NB4 (cell line): Measurements from ENCODE around the gene ARHGDIB.

Source experiments
- DNase-seq: peaks from one replicate; pipeline ENCODE4 v3.0.0; 2010; ENCODE audit warnings: low read depth
- H3K4me3 ChIP-seq: one replicate; pipeline ENCODE4 v1.5.1; 2011; ENCODE audit warnings: mild to moderate bottlenecking, low read depth, low read length, moderate library complexity
- MAX ChIP-seq: IDR thresholded peaks from 2 replicates; pipeline ENCODE4 v1.6.1; 2011; ENCODE audit warnings: low read depth, low read length
- MYC ChIP-seq: IDR thresholded peaks from 2 replicates; pipeline ENCODE4 v1.6.1; 2011; ENCODE audit warnings: low read depth, low read length
- POLR2A ChIP-seq: IDR thresholded peaks from 2 replicates; pipeline ENCODE4 v1.6.1; 2011; ENCODE audit warnings: mild to moderate bottlenecking; ENCODE audit not compliant: insufficient read length; ENCODE audit errors: extremely low read depth
- TF ChIP-seq, protein P1 (sequence below): IDR thresholded peaks from one replicate; pipeline ENCODE4 v1.5.1; 2012; ENCODE audit warnings: low read depth, low read length

The ARHGDIB gene

GRCh38 chr12:14982991-14983390, 21.6 kb upstream of the ARHGDIB start:
- peak; percentile 49 for DNase-seq
- no peak overlapping the region for H3K4me3 ChIP-seq
- TF ChIP-seq MAX (no peak), POLR2A (no peak), MYC (no peak)
- TF ChIP-seq, protein P1, sequence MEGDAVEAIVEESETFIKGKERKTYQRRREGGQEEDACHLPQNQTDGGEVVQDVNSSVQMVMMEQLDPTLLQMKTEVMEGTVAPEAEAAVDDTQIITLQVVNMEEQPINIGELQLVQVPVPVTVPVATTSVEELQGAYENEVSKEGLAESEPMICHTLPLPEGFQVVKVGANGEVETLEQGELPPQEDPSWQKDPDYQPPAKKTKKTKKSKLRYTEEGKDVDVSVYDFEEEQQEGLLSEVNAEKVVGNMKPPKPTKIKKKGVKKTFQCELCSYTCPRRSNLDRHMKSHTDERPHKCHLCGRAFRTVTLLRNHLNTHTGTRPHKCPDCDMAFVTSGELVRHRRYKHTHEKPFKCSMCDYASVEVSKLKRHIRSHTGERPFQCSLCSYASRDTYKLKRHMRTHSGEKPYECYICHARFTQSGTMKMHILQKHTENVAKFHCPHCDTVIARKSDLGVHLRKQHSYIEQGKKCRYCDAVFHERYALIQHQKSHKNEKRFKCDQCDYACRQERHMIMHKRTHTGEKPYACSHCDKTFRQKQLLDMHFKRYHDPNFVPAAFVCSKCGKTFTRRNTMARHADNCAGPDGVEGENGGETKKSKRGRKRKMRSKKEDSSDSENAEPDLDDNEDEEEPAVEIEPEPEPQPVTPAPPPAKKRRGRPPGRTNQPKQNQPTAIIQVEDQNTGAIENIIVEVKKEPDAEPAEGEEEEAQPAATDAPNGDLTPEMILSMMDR: no peak

GRCh38 chr12:14982562-14982961, 21.2 kb upstream of the ARHGDIB start:
- DNase-seq: peak; percentile 88
- TF ChIP-seq MAX: peak; percentile 28; the same call in 1 of the 2 replicates
- TF ChIP-seq MYC: peak; percentile 59
- TF ChIP-seq, protein P1: no peak
- no peak overlapping the region for H3K4me3 ChIP-seq

DNA sequence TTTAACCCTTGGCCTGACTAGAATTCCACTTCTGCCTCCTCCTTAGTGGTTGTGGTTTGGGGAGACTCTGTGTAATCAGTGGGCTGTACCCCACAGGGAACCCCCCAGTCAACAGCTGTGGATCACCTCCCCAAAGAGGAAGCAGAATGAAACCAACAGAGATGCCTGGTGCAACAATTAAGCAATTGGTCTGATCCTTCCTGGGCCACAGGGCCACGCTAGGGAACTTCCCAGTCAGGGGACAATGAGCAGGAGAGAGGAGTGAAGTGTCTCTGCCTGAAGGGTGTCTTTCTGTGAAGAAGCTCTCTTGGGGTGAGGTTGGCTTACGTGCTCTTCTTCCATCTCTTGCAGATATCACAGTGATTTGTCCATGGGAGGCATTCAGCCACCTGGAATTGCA, 19.6 kb upstream of the ARHGDIB start:
- H3K4me3 ChIP-seq: peak overlapping the region; percentile 63
- no peak for TF ChIP-seq MAX
- TF ChIP-seq, protein P1: no peak
- no peak for TF ChIP-seq POLR2A
- TF ChIP-seq MYC: no peak; the same call in 1 of the 2 replicates
- peak; percentile 90 for DNase-seq

GRCh38 chr12:14979468-14979867, 18.1 kb upstream of the ARHGDIB start:
- TF ChIP-seq, protein P1: no peak
- no peak for TF ChIP-seq MAX
- TF ChIP-seq POLR2A: no peak
- H3K4me3 ChIP-seq: no peak overlapping the region
- DNase-seq: no peak

DNA sequence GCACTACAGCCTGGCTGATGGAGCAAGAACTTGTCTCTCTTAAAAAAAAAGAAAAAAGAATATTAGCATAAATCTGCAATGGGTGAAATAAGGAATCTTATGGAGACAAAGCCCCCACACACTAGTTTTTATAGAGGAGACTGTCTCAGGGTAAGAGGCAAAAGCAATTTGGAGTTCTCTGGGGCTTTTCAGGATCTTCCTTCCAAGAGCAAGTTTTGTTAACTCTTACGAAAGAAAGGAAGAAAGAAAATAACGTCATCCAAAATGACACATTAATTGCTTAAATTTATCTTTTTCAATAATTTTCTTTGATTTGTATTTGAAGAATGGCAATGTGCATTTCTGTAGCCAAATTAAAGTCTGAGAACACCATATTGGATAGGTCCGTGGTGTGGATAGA, 15.3 kb upstream of the ARHGDIB start:
- DNase-seq: no peak
- no peak overlapping the region for H3K4me3 ChIP-seq
- TF ChIP-seq MYC (no peak), POLR2A (no peak), MAX (no peak)
- TF ChIP-seq, protein P1: no peak

- H3K4me3 ChIP-seq: no peak overlapping the region
- no peak for TF ChIP-seq MAX
- TF ChIP-seq, protein P1: no peak
- no peak for TF ChIP-seq MYC
- no peak for TF ChIP-seq POLR2A
- no peak for DNase-seq
Observed at GRCh38 chr12:14975457-14975856, 14.1 kb upstream of the ARHGDIB start.
